Renal cortical epithelial cell (primary cell): ENCODE measurements around the gene ZNF816. TPM values are rescaled to one million over a fixed set of nuclear protein-coding genes. Genes with fewer than 3 reads are reported as not detected.
"Not testable (repeated sequence)": the region's sequence is repeated elsewhere in the genome, so short reads cannot be mapped to it uniquely, and the experiment has no call there.

Experiments
- DNase-seq: peaks from one replicate; pipeline ENCODE4 v3.0.0-alpha.2; 2011; ENCODE audit warnings: low read depth
- total RNA-seq: library from RNA; depleted of rRNA; stranded (reverse); fragments of >200 nt; gene quantifications from 2 replicates; pipeline ENCODE4 v1.2.3, GENCODE V29; 2014

The ZNF816 gene
- total RNA-seq, 1 donor from 2014 or later = 27.8 TPM

- DNase-seq = no peak
These were observed 2.9 kb downstream of the ZNF816 start for GRCh38 chr19:52959613-52960295.

- DNase-seq = no peak
These were observed 5.1 kb downstream of the ZNF816 start for GRCh38 chr19:52957591-52957990.

DNA sequence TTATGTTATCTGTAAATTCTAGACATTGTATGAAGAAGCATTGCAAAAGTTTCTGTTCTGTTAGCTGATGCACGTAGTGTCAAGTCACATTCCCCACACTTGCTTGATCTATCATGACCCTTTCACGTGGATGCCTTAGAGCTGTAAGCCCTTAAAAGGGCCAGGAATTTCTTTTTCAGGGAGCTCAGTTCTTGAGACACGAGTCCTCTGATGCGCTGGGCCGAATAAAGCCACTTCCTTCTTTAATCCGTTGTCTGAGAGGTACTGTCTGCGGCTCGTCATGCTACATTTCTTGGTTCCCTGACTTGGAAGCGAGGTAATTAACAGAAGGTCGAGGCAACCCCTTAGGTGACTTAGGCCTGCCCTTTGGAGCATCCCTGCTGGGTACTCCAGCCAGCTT lies 5.8 kb downstream of the ZNF816 start:
- no peak for DNase-seq

GRCh38 chr19:52949422-52949821 lies 13.3 kb downstream of the ZNF816 start:
- no peak for DNase-seq

DNA sequence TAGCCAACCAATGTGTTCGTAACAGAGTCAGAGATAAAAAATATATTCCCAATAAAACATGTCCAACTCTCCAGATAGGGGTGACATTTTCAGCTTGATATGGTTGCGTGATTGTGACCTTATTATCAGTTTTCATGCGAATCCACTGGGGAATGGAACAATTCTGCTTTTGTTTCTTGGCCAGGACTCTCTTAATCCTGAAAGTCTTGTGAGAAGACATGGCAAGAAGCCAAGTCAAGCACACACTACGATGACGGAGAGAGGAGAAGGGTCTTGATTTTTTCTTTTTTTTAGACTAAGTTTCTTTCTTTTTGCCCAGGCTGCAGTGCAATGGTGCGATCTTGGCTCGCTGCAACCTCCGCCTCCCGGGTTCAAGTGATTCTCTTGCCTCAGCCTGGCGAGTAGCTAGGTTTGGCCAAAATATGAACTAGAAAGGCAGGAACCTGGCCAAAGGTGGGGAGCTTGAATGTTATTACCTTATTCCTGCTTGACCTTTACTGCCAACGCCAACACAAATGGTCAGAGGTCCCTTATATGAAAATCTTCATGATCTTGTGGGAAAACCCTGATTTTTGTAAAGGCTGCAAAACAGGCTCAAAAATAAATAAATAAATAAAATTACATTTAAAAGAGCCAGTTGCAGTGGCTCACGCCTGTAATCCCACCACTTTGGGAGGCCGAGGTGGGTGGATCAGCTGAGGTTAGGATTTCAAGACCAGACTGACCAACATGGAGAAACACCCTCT lies 14.5 kb downstream of the ZNF816 start:
- no peak for DNase-seq

DNA sequence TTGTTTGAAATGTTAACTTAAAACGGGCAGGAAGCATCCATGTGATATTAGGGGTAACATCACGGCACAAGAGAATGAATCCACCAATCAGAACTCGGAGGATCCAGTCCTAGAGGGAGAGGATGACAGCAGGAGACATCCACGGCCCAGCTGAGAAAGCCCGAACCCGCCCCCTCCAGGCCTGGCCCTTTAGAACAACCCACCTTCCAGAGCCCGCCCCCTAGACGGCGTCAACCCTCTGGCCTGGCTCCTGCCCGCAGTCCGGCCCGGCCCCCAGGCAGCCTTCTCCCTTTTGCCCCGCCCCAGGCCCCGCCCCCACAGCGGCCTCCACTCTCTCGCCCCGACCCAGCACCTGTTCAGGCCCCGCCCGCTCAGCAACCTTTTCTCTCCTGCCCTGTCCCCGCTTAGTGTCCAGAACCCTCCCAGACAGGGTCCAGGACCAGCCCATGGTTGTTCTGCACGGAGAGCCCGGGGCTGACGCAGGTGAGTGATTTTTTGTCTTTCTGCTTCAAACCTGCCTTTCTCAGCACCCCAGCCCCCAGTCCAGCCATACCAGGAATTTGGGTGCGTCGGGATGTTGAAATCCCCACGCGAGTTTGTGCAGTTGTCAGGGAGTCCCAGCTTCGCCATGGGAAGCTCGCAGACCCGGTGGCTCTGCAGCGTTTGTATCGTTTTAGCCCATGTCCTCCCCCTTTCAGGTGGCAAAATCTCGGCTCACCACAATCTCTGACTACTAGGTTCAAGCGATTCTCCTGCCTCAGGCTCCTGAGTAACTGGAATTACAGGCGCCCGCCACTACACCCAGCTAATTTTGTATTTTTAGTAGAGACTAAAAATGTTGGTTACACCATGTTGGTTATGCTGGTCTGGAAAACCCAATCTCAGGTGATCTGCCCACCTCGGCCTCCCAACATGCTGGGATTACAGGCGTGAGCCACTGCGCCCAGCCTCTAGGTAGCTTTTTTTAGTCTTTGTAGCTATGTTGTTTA lies 16.1 kb downstream of the ZNF816 start:
- no peak for DNase-seq

GRCh38 chr19:52945652-52946321 lies 16.9 kb downstream of the ZNF816 start:
- DNase-seq = no peak

DNA sequence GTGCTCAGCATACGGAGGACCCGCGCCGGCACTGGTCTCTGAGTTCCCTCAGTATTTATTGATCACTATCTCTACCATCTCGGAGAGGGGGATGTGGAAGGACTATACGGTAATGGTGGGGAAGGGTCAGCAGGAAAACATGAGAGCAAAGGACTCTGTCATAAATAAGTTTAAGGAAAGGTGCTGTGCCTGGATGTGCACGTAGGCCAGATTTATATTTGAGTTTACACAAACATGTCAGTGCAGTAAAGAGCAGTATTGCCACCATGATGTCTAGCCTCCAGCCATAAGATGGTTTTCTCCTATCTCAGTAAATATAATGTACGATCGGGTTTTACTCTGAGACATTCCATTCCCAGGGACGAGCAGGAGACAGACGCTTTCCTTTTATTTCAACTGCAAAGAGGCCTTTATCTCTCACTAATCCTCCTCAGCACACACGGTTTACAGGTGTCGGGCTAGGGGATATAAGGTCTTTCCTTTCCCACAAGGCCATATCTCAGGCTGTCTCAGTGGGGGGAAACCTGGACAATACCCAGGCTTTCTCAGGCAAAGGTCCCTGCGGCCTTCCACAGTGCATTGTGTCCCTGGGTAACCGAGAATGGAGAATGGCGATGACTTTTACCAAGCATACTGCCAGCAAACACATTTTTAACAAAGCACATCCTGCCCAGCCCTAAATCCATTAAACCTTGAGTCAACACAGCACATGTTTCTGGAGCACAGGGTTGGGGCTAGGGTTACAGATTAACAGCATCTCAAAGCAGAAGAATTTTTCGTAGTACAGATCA lies 17.8 kb downstream of the ZNF816 start:
- DNase-seq = not testable (repeated sequence)

GRCh38 chr19:52943884-52944643 lies 18.6 kb downstream of the ZNF816 start:
- DNase-seq = no peak

DNA sequence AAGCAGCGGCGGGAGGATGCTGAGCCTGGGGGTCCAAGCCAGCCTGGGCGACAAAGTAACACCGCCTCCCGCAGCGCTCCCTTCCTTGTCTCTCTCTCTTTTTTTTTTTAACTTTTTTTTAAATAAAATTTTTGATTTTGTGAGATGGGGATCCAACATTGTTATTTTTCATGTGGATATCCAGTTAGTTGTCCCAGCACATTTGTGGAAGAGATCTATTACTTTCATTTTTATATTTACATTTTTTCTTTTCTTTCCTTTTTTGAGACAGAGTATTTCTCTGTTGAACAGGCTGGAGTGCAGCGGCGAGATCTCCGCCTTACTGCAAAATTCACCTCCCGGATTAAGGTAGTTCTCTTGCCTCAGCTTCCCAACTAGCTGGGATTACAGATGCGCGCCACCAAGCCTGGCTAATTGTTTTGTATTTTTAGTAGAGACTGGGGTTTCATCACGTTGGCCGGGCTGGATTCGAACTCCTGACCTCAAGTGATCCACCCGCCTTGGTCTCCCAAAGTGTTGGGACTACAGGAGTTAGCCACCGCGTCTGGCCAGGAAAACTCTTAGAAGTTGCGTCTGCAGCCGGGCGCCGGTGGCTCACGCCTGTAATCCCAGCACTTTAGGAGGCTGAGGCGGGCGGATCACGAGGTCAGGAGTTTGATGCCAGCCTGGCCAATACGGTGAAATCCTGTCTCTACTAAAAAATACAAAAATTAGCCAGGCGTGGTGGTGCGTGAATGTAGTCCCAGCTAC lies 19.4 kb downstream of the ZNF816 start:
- no peak for DNase-seq

DNA sequence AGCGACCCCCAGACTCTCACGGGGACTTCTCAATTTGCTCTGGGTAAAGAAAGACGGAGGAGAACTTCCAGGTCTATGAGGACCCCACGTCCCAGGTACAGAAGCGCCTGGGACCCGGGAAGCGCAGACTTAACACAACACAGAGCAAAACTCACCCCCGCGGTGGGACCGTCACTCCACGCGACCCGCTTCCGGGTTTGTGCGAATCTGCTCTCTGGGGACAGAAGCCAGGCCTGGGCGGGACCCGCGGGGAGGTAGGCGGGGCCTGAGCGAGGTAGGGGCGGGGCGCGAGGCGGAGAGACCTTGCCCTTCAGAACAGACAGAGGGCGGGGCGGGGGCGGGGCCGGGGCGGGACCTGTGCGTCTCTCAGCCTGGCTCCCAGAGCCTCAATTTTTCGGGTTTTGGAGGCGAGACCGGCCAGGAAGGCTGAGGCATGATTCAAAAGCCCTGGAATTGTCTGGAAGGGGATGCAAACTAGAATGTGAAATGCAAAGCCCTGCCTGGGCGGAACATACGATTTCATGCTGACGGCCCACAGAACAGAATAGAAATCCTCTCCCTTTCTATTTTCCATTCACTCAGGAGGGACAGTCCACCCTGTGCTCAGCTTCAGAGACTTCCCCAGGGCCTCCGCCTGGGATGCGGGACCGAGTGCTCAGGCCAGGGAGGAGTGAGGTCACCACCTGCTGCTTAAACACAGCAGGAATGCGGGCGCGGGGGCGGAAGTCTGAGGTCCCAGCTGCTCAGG lies 20.1 kb downstream of the ZNF816 start:
- DNase-seq = peak; percentile 44

- no peak for DNase-seq
These were observed 20.7 kb downstream of the ZNF816 start for GRCh38 chr19:52941941-52942385.

DNA sequence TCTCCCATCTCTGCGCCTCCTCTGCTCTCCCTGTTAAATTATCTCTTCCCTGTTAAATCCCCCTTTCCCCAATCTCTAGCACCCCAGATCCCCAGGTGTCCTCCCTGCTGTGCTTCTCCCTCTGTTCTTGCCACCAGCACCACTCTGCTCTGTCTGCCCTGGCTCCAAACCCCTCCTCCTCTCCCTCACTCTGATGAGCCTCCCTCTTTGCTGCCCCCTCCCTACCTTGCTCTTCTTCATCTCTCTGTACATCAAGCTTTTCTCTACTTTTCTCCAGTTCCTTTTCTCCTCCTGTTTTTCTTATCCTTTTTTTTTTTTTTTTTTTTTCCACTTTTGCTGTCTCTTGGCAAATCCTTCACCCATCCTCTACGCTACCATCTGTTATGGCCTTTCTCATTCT lies 21.2 kb downstream of the ZNF816 start:
- not testable (repeated sequence) for DNase-seq

GRCh38 chr19:52940905-52941304 lies 21.8 kb downstream of the ZNF816 start:
- DNase-seq = not testable (repeated sequence)

- no peak for DNase-seq
These were observed 23.9 kb downstream of the ZNF816 start for GRCh38 chr19:52938761-52939160.

GRCh38 chr19:52936954-52937325 lies 25.7 kb downstream of the ZNF816 start:
- DNase-seq = no peak

- peak; percentile 76 for DNase-seq
These were observed 26.3 kb downstream of the ZNF816 start for GRCh38 chr19:52936151-52936953.

- peak; percentile 63 for DNase-seq
These were observed 27.2 kb downstream of the ZNF816 start for GRCh38 chr19:52935434-52935833.
